Measurements from ENCODE around the gene REEP3. TPM values are rescaled to one million over a fixed set of nuclear protein-coding genes. Genes with fewer than 3 reads are reported as not detected.

REEP3 gene
- total RNA-seq, 2 experiments from 2014 or later: 22.8 to 26.9 TPM

- POLR2A ChIA-PET: no interaction called here
- CTCF ChIA-PET: interaction anchor here (1.7 kb wide), 1 partner anchor 507 kb away, joined by 4 read pairs; no protein-coding TSS in a partner anchor
- H3K9me3 Mint-ChIP-seq: no peaks in the 10 kb centered on the region
- no peaks in the 10 kb centered on the region for H3K27me3 Mint-ChIP-seq
- H3K36me3 Mint-ChIP-seq (ENCODE audit: low read depth): no peaks in the 10 kb centered on the region
- no peak for DNase-seq
- H3K4me3 Mint-ChIP-seq: no peak overlapping the region
- no peak overlapping the region for H3K27ac Mint-ChIP-seq
- peaks cover 9% of the 10 kb centered on the region for H3K4me1 Mint-ChIP-seq
These were observed 152.6 kb downstream of the REEP3 start for GRCh38 chr10:63673846-63674245.

Other genes with a start within 250 kb of the REEP3 start
- gene JMJD1C, start 55.4 kb upstream of the REEP3 start, total RNA-seq: 10 to 100 TPM; 65.6 to 66.8 TPM